ENCODE measurements around the gene NOTCH1.

DNA sequence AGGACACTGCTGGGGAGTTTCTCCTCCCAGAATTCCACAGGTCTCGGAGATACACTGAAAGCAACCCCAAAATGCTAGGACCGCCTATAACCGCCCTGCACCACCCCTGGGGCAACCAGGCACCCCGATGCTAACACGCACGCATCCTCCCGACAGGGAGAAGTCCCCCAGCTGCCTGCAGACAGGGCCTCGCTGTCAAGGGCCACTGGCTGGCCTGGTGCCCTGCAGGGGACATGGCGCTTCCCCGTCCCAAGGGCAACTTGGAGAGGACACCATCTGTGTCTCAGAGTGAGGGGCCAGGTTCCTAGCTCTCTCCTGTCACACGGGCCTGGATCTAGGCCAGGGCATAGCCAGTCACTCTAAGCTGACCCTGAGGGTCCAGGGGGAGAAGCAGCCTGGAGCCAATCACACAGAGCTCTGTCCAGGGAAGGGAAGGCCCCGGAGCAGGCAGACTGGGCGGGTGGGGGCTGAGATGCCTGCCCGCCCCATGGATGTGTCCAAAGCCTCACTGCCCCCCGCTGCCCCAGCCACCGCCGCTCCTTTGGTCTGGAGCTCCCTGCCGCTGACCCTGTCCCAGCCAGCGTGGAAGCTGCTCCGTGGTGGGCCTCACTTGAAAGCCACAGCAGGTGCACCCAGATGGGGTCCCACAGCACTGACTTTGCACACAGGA lies 9.7 kb downstream of the NOTCH1 start:
- TF ChIP-seq CTCF (conservative IDR thresholded peaks at IDR 0.05; ENCODE audit: low read length) (no peak), EZH2phosphoT487 (IDR thresholded peaks at IDR 0.05; ENCODE audit: borderline replicate concordance, low read depth, low read length) (no peak)
